WTC11 (cell line): ENCODE measurements around the gene CTNNA3.

Experiments
- NFYB ChIP-seq: sonication (generic); formaldehyde crosslinking; conservative IDR thresholded peaks from 2 replicates; pipeline ENCODE4 v1.8.0; 2022; ENCODE audit warnings: low read depth, missing genetic modification reagents
- ZNF317 ChIP-seq: sonication (generic); formaldehyde crosslinking; IDR thresholded peaks from 2 replicates; pipeline ENCODE4 v1.8.1; 2023; ENCODE audit warnings: low read depth, mild to moderate bottlenecking, moderate library complexity, missing genetic modification reagents, borderline replicate concordance
- TF ChIP-seq, protein P1 (sequence below): fragments of 200-600 bp; IDR thresholded peaks from 2 replicates; pipeline ENCODE4 v1.8.0; 2022; ENCODE audit warnings: antibody characterized with exemption
- TF ChIP-seq, protein P2 (sequence below): sonication (generic); formaldehyde crosslinking; IDR thresholded peaks from 2 replicates; pipeline ENCODE4 v1.8.1; 2023; ENCODE audit warnings: mild to moderate bottlenecking, missing genetic modification reagents, borderline replicate concordance

DNA sequence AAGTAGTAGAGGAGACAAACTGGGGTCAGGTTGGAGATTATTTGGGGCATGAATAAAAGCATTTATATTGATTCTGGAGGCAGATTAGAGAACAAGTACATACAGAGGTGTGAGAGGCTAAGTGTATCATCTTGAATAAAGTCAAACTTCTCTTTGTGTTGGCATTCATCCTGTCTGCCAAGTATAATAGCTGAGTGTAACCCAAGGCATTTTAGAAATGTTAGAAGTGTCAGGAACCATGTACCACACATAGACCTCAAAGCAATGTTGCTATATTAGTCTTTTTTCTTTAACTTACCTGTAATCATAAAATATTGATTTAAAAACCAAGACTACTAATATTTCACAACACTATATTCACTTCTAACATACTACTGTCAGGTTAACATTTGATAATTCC is 826.4 kb downstream of the CTNNA3 start:
- TF ChIP-seq, protein P1, sequence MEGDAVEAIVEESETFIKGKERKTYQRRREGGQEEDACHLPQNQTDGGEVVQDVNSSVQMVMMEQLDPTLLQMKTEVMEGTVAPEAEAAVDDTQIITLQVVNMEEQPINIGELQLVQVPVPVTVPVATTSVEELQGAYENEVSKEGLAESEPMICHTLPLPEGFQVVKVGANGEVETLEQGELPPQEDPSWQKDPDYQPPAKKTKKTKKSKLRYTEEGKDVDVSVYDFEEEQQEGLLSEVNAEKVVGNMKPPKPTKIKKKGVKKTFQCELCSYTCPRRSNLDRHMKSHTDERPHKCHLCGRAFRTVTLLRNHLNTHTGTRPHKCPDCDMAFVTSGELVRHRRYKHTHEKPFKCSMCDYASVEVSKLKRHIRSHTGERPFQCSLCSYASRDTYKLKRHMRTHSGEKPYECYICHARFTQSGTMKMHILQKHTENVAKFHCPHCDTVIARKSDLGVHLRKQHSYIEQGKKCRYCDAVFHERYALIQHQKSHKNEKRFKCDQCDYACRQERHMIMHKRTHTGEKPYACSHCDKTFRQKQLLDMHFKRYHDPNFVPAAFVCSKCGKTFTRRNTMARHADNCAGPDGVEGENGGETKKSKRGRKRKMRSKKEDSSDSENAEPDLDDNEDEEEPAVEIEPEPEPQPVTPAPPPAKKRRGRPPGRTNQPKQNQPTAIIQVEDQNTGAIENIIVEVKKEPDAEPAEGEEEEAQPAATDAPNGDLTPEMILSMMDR: no peak
- TF ChIP-seq ZNF317 (CRISPR knock-in tag) (no peak), NFYB (no peak)
- TF ChIP-seq, protein P2, sequence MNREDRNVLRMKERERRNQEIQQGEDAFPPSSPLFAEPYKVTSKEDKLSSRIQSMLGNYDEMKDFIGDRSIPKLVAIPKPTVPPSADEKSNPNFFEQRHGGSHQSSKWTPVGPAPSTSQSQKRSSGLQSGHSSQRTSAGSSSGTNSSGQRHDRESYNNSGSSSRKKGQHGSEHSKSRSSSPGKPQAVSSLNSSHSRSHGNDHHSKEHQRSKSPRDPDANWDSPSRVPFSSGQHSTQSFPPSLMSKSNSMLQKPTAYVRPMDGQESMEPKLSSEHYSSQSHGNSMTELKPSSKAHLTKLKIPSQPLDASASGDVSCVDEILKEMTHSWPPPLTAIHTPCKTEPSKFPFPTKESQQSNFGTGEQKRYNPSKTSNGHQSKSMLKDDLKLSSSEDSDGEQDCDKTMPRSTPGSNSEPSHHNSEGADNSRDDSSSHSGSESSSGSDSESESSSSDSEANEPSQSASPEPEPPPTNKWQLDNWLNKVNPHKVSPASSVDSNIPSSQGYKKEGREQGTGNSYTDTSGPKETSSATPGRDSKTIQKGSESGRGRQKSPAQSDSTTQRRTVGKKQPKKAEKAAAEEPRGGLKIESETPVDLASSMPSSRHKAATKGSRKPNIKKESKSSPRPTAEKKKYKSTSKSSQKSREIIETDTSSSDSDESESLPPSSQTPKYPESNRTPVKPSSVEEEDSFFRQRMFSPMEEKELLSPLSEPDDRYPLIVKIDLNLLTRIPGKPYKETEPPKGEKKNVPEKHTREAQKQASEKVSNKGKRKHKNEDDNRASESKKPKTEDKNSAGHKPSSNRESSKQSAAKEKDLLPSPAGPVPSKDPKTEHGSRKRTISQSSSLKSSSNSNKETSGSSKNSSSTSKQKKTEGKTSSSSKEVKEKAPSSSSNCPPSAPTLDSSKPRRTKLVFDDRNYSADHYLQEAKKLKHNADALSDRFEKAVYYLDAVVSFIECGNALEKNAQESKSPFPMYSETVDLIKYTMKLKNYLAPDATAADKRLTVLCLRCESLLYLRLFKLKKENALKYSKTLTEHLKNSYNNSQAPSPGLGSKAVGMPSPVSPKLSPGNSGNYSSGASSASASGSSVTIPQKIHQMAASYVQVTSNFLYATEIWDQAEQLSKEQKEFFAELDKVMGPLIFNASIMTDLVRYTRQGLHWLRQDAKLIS (CRISPR knock-in tag): no peak
